AG09309 (cell line): ENCODE measurements around the gene KLHL21.

Source experiments
- DNase-seq: peaks from one replicate; pipeline ENCODE4 v3.0.0-alpha.2; 2010; ENCODE audit warnings: low read depth
- H3K4me3 ChIP-seq: 2 replicates; pipeline ENCODE4 v1.5.1; 2011; ENCODE audit warnings: mild to moderate bottlenecking, low read depth, low read length, moderate library complexity; ENCODE audit not compliant: control insufficient read depth
- TF ChIP-seq, protein P1 (sequence below): IDR thresholded peaks from 2 replicates; pipeline ENCODE4 v1.5.1; 2011; ENCODE audit warnings: mild to moderate bottlenecking, low read depth, low read length, inconsistent platforms; ENCODE audit not compliant: insufficient read depth, control insufficient read depth; ENCODE audit errors: missing control alignments

KLHL21 gene

DNA sequence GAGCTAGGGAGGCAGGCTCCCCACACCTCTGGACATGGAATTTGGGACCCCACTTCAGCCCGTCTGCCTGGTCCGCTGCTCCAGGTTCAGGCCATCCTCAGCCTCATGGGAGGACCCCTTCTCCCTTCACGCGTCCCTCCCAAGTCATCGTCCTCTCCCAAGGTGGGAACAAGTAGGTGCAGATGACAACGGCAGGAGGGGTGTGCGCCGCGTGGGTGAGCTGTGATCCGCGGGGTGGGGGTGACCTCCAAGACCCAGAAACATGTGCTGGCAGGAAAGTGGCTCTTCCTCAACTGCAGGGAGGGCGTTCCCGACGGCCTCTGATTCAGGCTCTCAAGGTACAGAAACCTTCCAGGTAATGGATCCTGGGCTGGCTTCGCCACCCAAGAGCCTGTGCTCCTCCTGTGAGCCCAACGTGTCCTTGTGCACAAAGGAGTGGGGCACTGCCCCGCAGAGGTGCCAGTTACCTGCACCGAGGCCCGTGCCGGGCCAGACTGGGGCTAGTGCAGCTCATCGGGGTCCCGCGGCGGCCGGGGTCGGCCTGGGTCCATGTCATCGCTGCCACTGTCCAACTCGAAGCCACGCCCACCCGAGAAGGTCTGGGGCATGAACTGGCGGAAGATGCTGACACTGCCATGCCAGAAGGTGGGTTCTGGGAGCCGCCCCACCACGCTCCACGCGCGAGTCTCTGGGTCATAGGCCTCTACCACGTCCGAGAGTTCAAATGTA is 9.6 kb downstream of the KLHL21 start:
- TF ChIP-seq, protein P1, sequence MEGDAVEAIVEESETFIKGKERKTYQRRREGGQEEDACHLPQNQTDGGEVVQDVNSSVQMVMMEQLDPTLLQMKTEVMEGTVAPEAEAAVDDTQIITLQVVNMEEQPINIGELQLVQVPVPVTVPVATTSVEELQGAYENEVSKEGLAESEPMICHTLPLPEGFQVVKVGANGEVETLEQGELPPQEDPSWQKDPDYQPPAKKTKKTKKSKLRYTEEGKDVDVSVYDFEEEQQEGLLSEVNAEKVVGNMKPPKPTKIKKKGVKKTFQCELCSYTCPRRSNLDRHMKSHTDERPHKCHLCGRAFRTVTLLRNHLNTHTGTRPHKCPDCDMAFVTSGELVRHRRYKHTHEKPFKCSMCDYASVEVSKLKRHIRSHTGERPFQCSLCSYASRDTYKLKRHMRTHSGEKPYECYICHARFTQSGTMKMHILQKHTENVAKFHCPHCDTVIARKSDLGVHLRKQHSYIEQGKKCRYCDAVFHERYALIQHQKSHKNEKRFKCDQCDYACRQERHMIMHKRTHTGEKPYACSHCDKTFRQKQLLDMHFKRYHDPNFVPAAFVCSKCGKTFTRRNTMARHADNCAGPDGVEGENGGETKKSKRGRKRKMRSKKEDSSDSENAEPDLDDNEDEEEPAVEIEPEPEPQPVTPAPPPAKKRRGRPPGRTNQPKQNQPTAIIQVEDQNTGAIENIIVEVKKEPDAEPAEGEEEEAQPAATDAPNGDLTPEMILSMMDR: no peak
- no peak for DNase-seq
- no peak overlapping the region for H3K4me3 ChIP-seq

DNA sequence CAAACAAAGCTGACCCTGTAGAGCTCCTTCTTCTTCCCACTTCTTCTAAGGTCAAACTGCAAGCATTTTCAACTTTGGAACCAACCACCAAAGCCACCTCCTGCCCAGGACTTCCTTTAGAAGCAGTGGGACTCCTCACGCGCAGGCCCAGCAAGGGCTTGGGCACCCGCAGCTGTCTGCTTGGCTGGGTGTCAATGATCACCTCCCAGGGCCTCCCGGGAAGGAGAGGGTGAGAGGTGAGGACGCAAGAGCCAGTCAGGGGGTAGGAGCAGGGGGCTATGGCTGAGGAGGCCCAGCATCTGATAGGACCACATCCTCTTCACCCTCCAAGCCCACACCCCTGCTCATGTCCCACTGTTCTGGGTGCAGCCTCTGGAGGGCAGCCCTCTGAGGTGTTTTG is 10.2 kb downstream of the KLHL21 start:
- no peak for DNase-seq
- TF ChIP-seq, protein P1: no peak
- H3K4me3 ChIP-seq: no peak overlapping the region

DNA sequence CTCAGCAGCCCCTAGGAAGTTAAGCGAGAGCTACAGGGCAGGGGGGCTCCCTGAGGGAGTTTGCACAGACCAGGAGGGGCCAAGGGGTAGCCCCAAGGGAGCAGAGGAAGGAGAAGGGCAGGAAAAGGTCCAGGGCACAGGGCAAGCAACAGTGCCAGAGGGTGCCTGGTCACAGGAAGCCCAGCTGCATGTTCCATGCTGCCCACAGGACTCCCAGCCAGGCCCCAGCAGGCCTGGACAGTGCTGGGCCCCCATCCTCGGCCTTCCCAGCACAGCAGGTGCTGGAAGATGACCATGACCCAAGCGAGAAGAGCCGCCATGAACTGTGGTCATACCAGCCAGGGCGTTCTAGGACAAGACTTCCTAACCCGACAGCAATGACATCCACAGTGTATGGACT is 11.0 kb downstream of the KLHL21 start:
- no peak for DNase-seq

DNA sequence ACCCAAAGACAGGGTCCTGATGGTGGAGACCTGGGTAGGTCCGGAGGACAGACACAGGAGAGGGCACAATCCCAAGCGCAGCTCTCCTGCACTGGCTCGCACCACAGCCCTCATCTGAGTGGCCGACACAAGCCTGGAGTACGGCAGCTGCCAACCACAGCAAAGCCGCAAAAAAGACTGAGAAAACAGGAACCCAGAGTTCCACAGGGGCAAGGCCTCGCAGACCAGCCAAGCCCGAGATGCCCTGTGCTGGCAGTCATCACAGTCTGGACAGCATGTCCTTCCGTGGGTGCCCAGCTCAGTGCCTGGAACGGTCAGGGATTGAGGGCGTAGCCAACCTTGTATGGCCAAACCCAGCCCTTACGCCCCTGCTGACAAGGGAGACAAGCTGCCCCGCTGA is 11.4 kb downstream of the KLHL21 start:
- no peak overlapping the region for H3K4me3 ChIP-seq
- DNase-seq: no peak
- TF ChIP-seq, protein P1: no peak

More for the DNA sequence above, 11.0 kb downstream of the KLHL21 start:
- TF ChIP-seq, protein P1: no peak
- H3K4me3 ChIP-seq: no peak overlapping the region

DNA sequence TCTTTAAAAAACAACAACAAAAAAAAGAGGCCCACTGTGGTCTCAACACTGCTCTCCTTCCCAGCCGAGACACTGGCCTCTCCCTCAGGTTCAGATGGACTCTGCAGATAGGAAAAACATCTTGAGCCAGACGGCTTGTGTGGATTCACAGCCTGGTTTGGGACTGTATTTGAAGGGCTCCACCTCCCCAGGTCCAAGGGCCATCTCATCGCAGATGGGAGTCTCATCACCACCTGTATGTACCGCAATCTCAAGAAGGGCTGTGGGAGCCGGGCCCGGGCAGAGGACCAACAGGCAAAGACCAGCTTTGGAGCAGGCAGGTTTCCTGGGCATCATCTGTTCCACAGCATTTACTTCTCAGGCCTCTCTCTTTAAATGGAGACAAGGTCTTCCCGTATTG is 12.6 kb downstream of the KLHL21 start:
- DNase-seq: no peak
- no peak overlapping the region for H3K4me3 ChIP-seq
- TF ChIP-seq, protein P1: no peak

DNA sequence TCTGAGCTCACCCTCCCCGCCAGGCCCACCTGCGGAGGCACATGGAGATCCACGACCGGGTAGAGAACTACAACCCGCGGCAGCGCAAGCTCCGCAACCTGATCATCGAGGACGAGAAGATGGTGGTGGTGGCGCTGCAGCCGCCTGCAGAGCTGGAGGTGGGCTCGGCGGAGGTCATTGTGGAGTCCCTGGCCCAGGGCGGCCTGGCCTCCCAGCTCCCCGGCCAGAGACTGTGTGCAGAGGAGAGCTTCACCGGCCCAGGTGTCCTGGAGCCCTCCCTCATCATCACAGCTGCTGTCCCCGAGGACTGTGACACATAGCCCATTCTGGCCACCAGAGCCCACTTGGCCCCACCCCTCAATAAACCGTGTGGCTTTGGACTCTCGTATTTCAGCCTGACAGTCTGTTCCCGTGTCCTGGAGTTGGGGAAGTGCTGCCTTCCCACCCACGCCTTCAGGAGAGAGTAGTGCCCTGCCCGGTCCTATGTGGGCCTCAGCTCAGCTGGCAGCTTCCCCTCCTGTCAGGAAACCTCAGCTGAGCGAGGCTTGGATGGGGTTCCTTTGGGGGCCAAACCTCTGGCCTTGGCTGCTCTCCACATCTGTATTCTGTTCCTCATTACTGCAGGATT is 13.7 kb downstream of the KLHL21 start:
- H3K4me3 ChIP-seq: no peak overlapping the region
- DNase-seq: no peak
- TF ChIP-seq, protein P1: no peak
